A673 (cell line): ENCODE data around the gene SSPN. TPM values are rescaled to one million over a fixed set of nuclear protein-coding genes. Genes with fewer than 3 reads are reported as not detected.

Experiments used
- BruUV-seq: library from RNA; stranded (reverse); fragments of 400-500 nt; replicated peaks from 2 replicates; lab custom pipeline; 2021; lab: Mats Ljungman, UMichigan
- CTCF ChIA-PET: fragments of 300-600 bp; sonication (Branson Sonifier 250); formaldehyde crosslinking; loops from one replicate; lab custom pipeline; 2022; ENCODE audit warnings: antibody characterized with exemption; lab: Charles Lee
- POLR2A ChIA-PET: fragments of 300-600 bp; sonication (Branson Sonifier 250); formaldehyde crosslinking; loops from one replicate; lab custom pipeline; 2022; ENCODE audit warnings: antibody characterized with exemption; ENCODE audit not compliant: low non-redundant PET; lab: Charles Lee
- DNase-seq: peaks from one replicate; pipeline ENCODE4 v3.0.0-alpha.2; 2015; ENCODE audit warnings: low spot score
- H3K27ac ChIP-seq: fragments of 200-600 bp; sonication (generic); 2 replicates; pipeline ENCODE4 v1.5.1; 2016; ENCODE audit warnings: mixed run types, low read depth, mild to moderate bottlenecking, mixed read lengths, antibody characterized with exemption, low read length; ENCODE audit not compliant: poor library complexity, severe bottlenecking
- H3K27me3 ChIP-seq: fragments of 200-600 bp; sonication (generic); replicated peaks from 2 replicates; pipeline ENCODE4 v1.6.1; 2017; ENCODE audit warnings: mixed run types, low read depth, mild to moderate bottlenecking, mixed read lengths, antibody characterized with exemption, low read length; ENCODE audit not compliant: insufficient read depth, poor library complexity
- H3K36me3 ChIP-seq: fragments of 200-600 bp; sonication (generic); 2 replicates; pipeline ENCODE4 v1.6.1; 2016; ENCODE audit warnings: mixed run types, mild to moderate bottlenecking, mixed read lengths, antibody characterized with exemption, low read length; ENCODE audit not compliant: insufficient read depth, poor library complexity, severe bottlenecking
- H3K4me1 ChIP-seq: fragments of 200-600 bp; sonication (generic); 2 replicates; pipeline ENCODE4 v1.6.1; 2017; ENCODE audit warnings: mixed run types, mild to moderate bottlenecking, mixed read lengths, antibody characterized with exemption, low read length; ENCODE audit not compliant: insufficient read depth, poor library complexity, severe bottlenecking
- H3K4me3 ChIP-seq: fragments of 200-600 bp; sonication (generic); 2 replicates; pipeline ENCODE4 v1.5.1; 2016; ENCODE audit warnings: low read depth, mixed run types, mild to moderate bottlenecking, mixed read lengths, low read length; ENCODE audit not compliant: poor library complexity, severe bottlenecking
- H3K9me3 ChIP-seq: fragments of 200-600 bp; sonication (generic); 2 replicates; pipeline ENCODE4 v1.6.1; 2016; ENCODE audit warnings: mixed run types, low read depth, mild to moderate bottlenecking, mixed read lengths, antibody characterized with exemption, low read length; ENCODE audit not compliant: poor library complexity, severe bottlenecking
- CTCF ChIP-seq: fragments of 300-800, 200-600 bp; sonication (generic); conservative IDR thresholded peaks from 2 replicates; pipeline ENCODE4 v1.5.1; 2017; ENCODE audit warnings: low read depth, mild to moderate bottlenecking, antibody characterized with exemption, low read length, moderate library complexity, mixed read lengths
- EZH2 ChIP-seq: fragments of 200-600 bp; sonication (generic); IDR thresholded peaks from 2 replicates; pipeline ENCODE4 v1.6.1; 2017; ENCODE audit warnings: borderline replicate concordance, low read depth, mild to moderate bottlenecking, mixed read lengths, antibody characterized with exemption, low read length; ENCODE audit not compliant: poor library complexity, severe bottlenecking
- intact Hi-C: fragments of 100-400 bp; cut with micrococcal nuclease; formaldehyde crosslinking; loops from one replicate; pipeline ENCODE4 v1.10.0; 2022; ENCODE audit not compliant: unreplicated experiment
- total RNA-seq: library from RNA; stranded (reverse); gene quantifications from 2 replicates; pipeline ENCODE4 v1.2.3, GENCODE V29; 2021

SSPN gene
- total RNA-seq, 1 experiment from 2014 or later: 9.8 TPM

DNA sequence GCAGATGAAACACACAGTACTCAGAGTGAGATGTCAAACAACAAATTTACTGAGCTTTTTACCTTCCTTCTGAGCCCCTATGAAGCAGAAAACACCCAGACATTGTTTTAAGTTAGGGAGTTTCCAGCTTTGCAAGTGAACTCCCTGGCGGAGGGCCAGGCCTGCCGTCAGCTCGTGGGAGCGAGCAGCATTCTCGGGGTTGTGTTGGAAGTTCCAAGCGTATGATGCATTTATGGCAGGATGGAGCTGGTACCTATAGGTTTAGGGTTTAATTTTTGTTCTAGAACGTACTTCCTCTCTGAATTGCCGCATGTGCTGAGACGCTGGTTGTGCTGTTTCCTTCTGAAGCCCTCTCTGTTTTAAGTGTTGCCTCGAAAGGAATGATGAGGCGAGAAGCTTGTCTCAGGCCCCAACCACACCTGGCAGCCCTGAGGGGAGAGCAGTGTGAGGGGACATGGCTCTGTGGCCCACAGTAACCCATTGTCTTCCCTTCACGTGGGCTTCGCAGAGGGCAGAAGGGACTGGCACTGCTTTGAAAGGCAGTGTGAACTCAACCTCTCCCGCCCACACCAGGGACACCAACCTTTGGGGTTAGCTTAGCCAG is 76.6 kb downstream of the SSPN start:
- peaks cover 33% of the 10 kb centered on the region for H3K4me1 ChIP-seq
- peak; percentile 51 for DNase-seq
- no peaks in the 10 kb centered on the region for H3K9me3 ChIP-seq
- TF ChIP-seq EZH2 (no peak), CTCF (no peak)
- no peaks in the 10 kb centered on the region for H3K36me3 ChIP-seq
- ChIA-PET CTCF (interaction anchor here (0.8 kb wide), 1 partner anchor 152 kb away, joined by 3 read pairs; no protein-coding TSS in a partner anchor), POLR2A (no interaction called here)
- intact Hi-C loops: loop anchor here (10.0 kb wide), 1 partner anchor 147 kb away; the partner anchor contains the start of gene BHLHE41
- no peaks in the 10 kb centered on the region for H3K27me3 ChIP-seq
- no peak overlapping the region for H3K4me3 ChIP-seq
- BruUV-seq: no TSS peak
- no peak overlapping the region for H3K27ac ChIP-seq

- Histone ChIP-seq H3K9me3 (no peaks in the 10 kb centered on the region), H3K27ac (no peak overlapping the region), H3K4me3 (no peak overlapping the region), H3K4me1 (peaks cover 33% of the 10 kb centered on the region), H3K36me3 (no peaks in the 10 kb centered on the region), H3K27me3 (no peaks in the 10 kb centered on the region)
- TF ChIP-seq CTCF (no peak), EZH2 (no peak)
- intact Hi-C loops: loop anchor here (10.0 kb wide), 1 partner anchor 148 kb away; the partner anchor contains the start of gene BHLHE41
- CTCF ChIA-PET: no interaction called here
- no peak for DNase-seq
- BruUV-seq: no TSS peak
- POLR2A ChIA-PET: no interaction called here
These were observed 77.5 kb downstream of the SSPN start for GRCh38 chr12:26272851-26273250.

- intact Hi-C loops: loop anchor here (10.0 kb wide), 1 partner anchor 149 kb away; the partner anchor contains the start of gene BHLHE41
- TF ChIP-seq CTCF (no peak), EZH2 (no peak)
- Histone ChIP-seq H3K27ac (peak overlapping the region; percentile 78), H3K9me3 (no peaks in the 10 kb centered on the region), H3K36me3 (no peaks in the 10 kb centered on the region), H3K4me1 (peaks cover 33% of the 10 kb centered on the region), H3K4me3 (no peak overlapping the region), H3K27me3 (no peaks in the 10 kb centered on the region)
- DNase-seq: peak; percentile 33
- POLR2A ChIA-PET: no interaction called here
- no TSS peak for BruUV-seq
- CTCF ChIA-PET: interaction anchor here (0.6 kb wide), 1 partner anchor 25 kb away, joined by 3 read pairs; no protein-coding TSS in a partner anchor
These were observed 78.4 kb downstream of the SSPN start for GRCh38 chr12:26273811-26274210.
